ENCODE data around the gene NPTX2. TPM values are rescaled to one million over a fixed set of nuclear protein-coding genes. Genes with fewer than 3 reads are reported as not detected.
A peak's percentile ranks its signal among the peaks of the same experiment; 100 is the strongest.

The NPTX2 gene
- polyA plus RNA-seq, 1 donor, result 9.2 TPM

- Histone ChIP-seq H3K9me3 (ENCODE audit: control insufficient read depth, low read depth, low read length) (peaks cover 2% of the 10 kb centered on the region), H3K27ac (ENCODE audit: low read length) (no peak overlapping the region)
These were observed 32.3 kb upstream of the NPTX2 start for GRCh38 chr7:98584830-98585229.

GRCh38 chr7:98591926-98592325 lies 25.2 kb upstream of the NPTX2 start:
- Histone ChIP-seq H3K4me3 (ENCODE audit: low read length) (no peak overlapping the region), H3K36me3 (ENCODE audit: control insufficient read depth, insufficient read depth, low read length) (no peaks in the 10 kb centered on the region), H3K4me1 (ENCODE audit: control insufficient read depth, insufficient read depth, low read length) (no peaks in the 10 kb centered on the region), H3K27me3 (ENCODE audit: control insufficient read depth, insufficient read depth, low read length) (no peaks in the 10 kb centered on the region), H3K27ac (ENCODE audit: low read length) (no peak overlapping the region), H3K9me3 (ENCODE audit: control insufficient read depth, low read depth, low read length) (no peaks in the 10 kb centered on the region)
- no peak for DNase-seq
- WGBS (ENCODE audit: insufficient coverage, low lambda C conversion rate), result no CpG with 5 or more reads among the region's 7 CpGs

More at GRCh38 chr7:98584830-98585229, 32.3 kb upstream of the NPTX2 start:
- Histone ChIP-seq H3K4me1 (ENCODE audit: control insufficient read depth, insufficient read depth, low read length) (no peaks in the 10 kb centered on the region), H3K4me3 (ENCODE audit: low read length) (no peak overlapping the region), H3K36me3 (ENCODE audit: control insufficient read depth, insufficient read depth, low read length) (no peaks in the 10 kb centered on the region), H3K27me3 (ENCODE audit: control insufficient read depth, insufficient read depth, low read length) (no peaks in the 10 kb centered on the region)
- no peak for DNase-seq

- Histone ChIP-seq H3K36me3 (ENCODE audit: control insufficient read depth, insufficient read depth, low read length) (no peaks in the 10 kb centered on the region), H3K27ac (ENCODE audit: low read length) (no peak overlapping the region), H3K4me1 (ENCODE audit: control insufficient read depth, insufficient read depth, low read length) (no peaks in the 10 kb centered on the region), H3K9me3 (ENCODE audit: control insufficient read depth, low read depth, low read length) (no peaks in the 10 kb centered on the region), H3K27me3 (ENCODE audit: control insufficient read depth, insufficient read depth, low read length) (no peaks in the 10 kb centered on the region), H3K4me3 (ENCODE audit: low read length) (no peak overlapping the region)
- DNase-seq, result no peak
- WGBS (ENCODE audit: insufficient coverage, low lambda C conversion rate), result no CpG with 5 or more reads among the region's 4 CpGs
These were observed 22.7 kb upstream of the NPTX2 start for GRCh38 chr7:98594348-98594747.

GRCh38 chr7:98594787-98595186 lies 22.3 kb upstream of the NPTX2 start:
- Histone ChIP-seq H3K36me3 (ENCODE audit: control insufficient read depth, insufficient read depth, low read length) (no peaks in the 10 kb centered on the region), H3K27ac (ENCODE audit: low read length) (no peak overlapping the region), H3K4me1 (ENCODE audit: control insufficient read depth, insufficient read depth, low read length) (no peaks in the 10 kb centered on the region), H3K27me3 (ENCODE audit: control insufficient read depth, insufficient read depth, low read length) (no peaks in the 10 kb centered on the region), H3K4me3 (ENCODE audit: low read length) (no peak overlapping the region), H3K9me3 (ENCODE audit: control insufficient read depth, low read depth, low read length) (no peaks in the 10 kb centered on the region)
- DNase-seq, result no peak
- 90% methylated on average over 2 of the region's 5 CpGs for WGBS (ENCODE audit: insufficient coverage, low lambda C conversion rate)

GRCh38 chr7:98598846-98599615 lies 18.1 kb upstream of the NPTX2 start:
- Histone ChIP-seq H3K27me3 (ENCODE audit: control insufficient read depth, insufficient read depth, low read length) (no peaks in the 10 kb centered on the region), H3K9me3 (ENCODE audit: control insufficient read depth, low read depth, low read length) (no peaks in the 10 kb centered on the region), H3K4me1 (ENCODE audit: control insufficient read depth, insufficient read depth, low read length) (peaks cover 8% of the 10 kb centered on the region), H3K4me3 (ENCODE audit: low read length) (no peak overlapping the region), H3K27ac (ENCODE audit: low read length) (no peak overlapping the region), H3K36me3 (ENCODE audit: control insufficient read depth, insufficient read depth, low read length) (no peaks in the 10 kb centered on the region)
- DNase-seq, result no peak
- no CpG with 5 or more reads among the region's 6 CpGs for WGBS (ENCODE audit: insufficient coverage, low lambda C conversion rate)

- Histone ChIP-seq H3K36me3 (ENCODE audit: control insufficient read depth, insufficient read depth, low read length) (no peaks in the 10 kb centered on the region), H3K4me1 (ENCODE audit: control insufficient read depth, insufficient read depth, low read length) (peaks cover 8% of the 10 kb centered on the region), H3K27ac (ENCODE audit: low read length) (no peak overlapping the region), H3K9me3 (ENCODE audit: control insufficient read depth, low read depth, low read length) (no peaks in the 10 kb centered on the region), H3K27me3 (ENCODE audit: control insufficient read depth, insufficient read depth, low read length) (no peaks in the 10 kb centered on the region), H3K4me3 (ENCODE audit: low read length) (no peak overlapping the region)
- DNase-seq, result no peak
- WGBS (ENCODE audit: insufficient coverage, low lambda C conversion rate), result 80% methylated on average over 2 of the region's 6 CpGs
These were observed 17.2 kb upstream of the NPTX2 start for GRCh38 chr7:98599886-98600285.

GRCh38 chr7:98602755-98603398 lies 14.2 kb upstream of the NPTX2 start:
- WGBS (ENCODE audit: insufficient coverage, low lambda C conversion rate), result no CpG with 5 or more reads among the region's 3 CpGs
- H3K36me3 ChIP-seq (ENCODE audit: control insufficient read depth, insufficient read depth, low read length), result no peaks in the 10 kb centered on the region
- no peaks in the 10 kb centered on the region for H3K27me3 ChIP-seq (ENCODE audit: control insufficient read depth, insufficient read depth, low read length)
- H3K4me3 ChIP-seq (ENCODE audit: low read length), result no peak overlapping the region
- H3K27ac ChIP-seq (ENCODE audit: low read length), result peak overlapping the region; percentile 52
- H3K4me1 ChIP-seq (ENCODE audit: control insufficient read depth, insufficient read depth, low read length), result peaks cover 8% of the 10 kb centered on the region
- no peaks in the 10 kb centered on the region for H3K9me3 ChIP-seq (ENCODE audit: control insufficient read depth, low read depth, low read length)
- peak in 1 of 2 donors; percentile 32 for DNase-seq

- Histone ChIP-seq H3K27me3 (ENCODE audit: control insufficient read depth, insufficient read depth, low read length) (no peaks in the 10 kb centered on the region), H3K4me1 (ENCODE audit: control insufficient read depth, insufficient read depth, low read length) (peaks cover 8% of the 10 kb centered on the region), H3K4me3 (ENCODE audit: low read length) (no peak overlapping the region), H3K27ac (ENCODE audit: low read length) (peak overlapping the region; percentile 52), H3K36me3 (ENCODE audit: control insufficient read depth, insufficient read depth, low read length) (no peaks in the 10 kb centered on the region), H3K9me3 (ENCODE audit: control insufficient read depth, low read depth, low read length) (no peaks in the 10 kb centered on the region)
- WGBS (ENCODE audit: insufficient coverage, low lambda C conversion rate), result 23% methylated on average over 2 of the region's 3 CpGs
- DNase-seq, result peak; percentile 20 to 46
These were observed 13.7 kb upstream of the NPTX2 start for GRCh38 chr7:98603399-98603788.

GRCh38 chr7:98613601-98614425 lies 3.3 kb upstream of the NPTX2 start:
- H3K27me3 ChIP-seq (ENCODE audit: control insufficient read depth, insufficient read depth, low read length), result peaks cover 36% of the 10 kb centered on the region
- H3K9me3 ChIP-seq (ENCODE audit: control insufficient read depth, low read depth, low read length), result peaks cover 11% of the 10 kb centered on the region
- no peaks in the 10 kb centered on the region for H3K36me3 ChIP-seq (ENCODE audit: control insufficient read depth, insufficient read depth, low read length)
- no peak overlapping the region for H3K27ac ChIP-seq (ENCODE audit: low read length)
- no peaks in the 10 kb centered on the region for H3K4me1 ChIP-seq (ENCODE audit: control insufficient read depth, insufficient read depth, low read length)
- WGBS (ENCODE audit: insufficient coverage, low lambda C conversion rate), result no CpG with 5 or more reads among the region's 14 CpGs
- H3K4me3 ChIP-seq (ENCODE audit: low read length), result no peak overlapping the region
- no peak for DNase-seq

GRCh38 chr7:98616381-98617050 lies 569 bp upstream of the NPTX2 start:
- H3K4me3 ChIP-seq (ENCODE audit: low read length), result peak overlapping the region; percentile 4
- peaks cover 62% of the 10 kb centered on the region for H3K27me3 ChIP-seq (ENCODE audit: control insufficient read depth, insufficient read depth, low read length)
- H3K9me3 ChIP-seq (ENCODE audit: control insufficient read depth, low read depth, low read length), result peaks cover 11% of the 10 kb centered on the region
- no CpG with 5 or more reads among the region's 67 CpGs for WGBS (ENCODE audit: insufficient coverage, low lambda C conversion rate)
- no peak overlapping the region for H3K27ac ChIP-seq (ENCODE audit: low read length)
- no peak for DNase-seq
- no peaks in the 10 kb centered on the region for H3K36me3 ChIP-seq (ENCODE audit: control insufficient read depth, insufficient read depth, low read length)
- no peaks in the 10 kb centered on the region for H3K4me1 ChIP-seq (ENCODE audit: control insufficient read depth, insufficient read depth, low read length)
